NCI-H1092 (cell line): ENCODE results near the gene EOLA2.
A peak's percentile ranks its signal among the peaks of the same experiment; 100 is the strongest.
"Not testable (repeated sequence)": the region's sequence is repeated elsewhere in the genome, so short reads cannot be mapped to it uniquely, and the experiment has no call there.

Experiments
- DNase-seq: peaks from one replicate; lab custom pipeline; 2025; lab: John Stamatoyannopoulos, UW

The EOLA2 gene

DNA sequence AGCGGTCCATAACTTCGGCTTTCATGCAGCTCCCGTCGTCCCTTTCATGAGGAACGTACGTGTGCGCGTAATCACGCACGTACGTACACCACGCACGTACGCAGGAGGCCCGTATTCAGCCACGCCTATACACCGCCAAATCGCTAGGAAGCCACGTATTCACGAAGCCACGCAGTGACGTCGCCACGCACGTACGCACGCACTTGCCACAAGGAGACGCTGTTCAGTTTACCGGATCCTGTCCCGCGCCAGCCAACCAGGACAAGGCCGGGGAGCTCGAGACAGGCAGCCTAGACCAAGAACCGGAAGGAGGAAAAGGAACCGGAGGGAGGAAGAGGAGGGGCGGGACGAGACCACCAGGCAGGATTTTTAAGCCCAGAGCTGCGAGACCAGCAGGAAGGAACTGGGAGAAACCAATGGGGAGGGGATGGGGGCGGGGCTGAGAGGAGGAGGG lies at the start of gene EOLA2:
Gene EOLA2 (minus strand): TSS at position 65 of the 454 bp plus-strand sequence. CDS start 4,617 bp downstream, outside the sequence.
- peak; percentile 98 for DNase-seq

- DNase-seq: no peak
These were observed 49.3 kb upstream of the EOLA2 start for GRCh38 chrX:149987613-149988012.

- DNase-seq: no peak
These were observed 46.1 kb upstream of the EOLA2 start for GRCh38 chrX:149984411-149984810.

DNA sequence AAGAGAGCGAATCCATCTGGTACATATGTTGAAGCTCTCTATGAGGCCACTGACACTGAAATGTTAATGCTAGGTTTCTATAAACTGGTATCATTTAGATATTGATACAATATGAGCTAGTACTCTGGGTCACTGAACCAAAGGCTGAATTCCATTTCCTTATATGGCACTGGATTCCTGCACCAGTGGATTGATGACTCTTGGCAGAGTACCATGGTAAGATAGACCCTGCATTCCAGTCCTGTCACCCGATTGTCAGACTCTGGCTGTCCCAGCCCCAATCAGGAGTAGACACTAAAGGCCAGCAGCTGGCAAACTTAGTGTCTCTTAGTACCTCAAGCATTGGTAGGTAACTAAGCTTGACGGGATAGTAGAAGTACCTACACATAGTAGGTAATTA lies 44.0 kb upstream of the EOLA2 start:
- no peak for DNase-seq

- DNase-seq: no peak
These were observed 40.9 kb upstream of the EOLA2 start for GRCh38 chrX:149979126-149979644.

DNA sequence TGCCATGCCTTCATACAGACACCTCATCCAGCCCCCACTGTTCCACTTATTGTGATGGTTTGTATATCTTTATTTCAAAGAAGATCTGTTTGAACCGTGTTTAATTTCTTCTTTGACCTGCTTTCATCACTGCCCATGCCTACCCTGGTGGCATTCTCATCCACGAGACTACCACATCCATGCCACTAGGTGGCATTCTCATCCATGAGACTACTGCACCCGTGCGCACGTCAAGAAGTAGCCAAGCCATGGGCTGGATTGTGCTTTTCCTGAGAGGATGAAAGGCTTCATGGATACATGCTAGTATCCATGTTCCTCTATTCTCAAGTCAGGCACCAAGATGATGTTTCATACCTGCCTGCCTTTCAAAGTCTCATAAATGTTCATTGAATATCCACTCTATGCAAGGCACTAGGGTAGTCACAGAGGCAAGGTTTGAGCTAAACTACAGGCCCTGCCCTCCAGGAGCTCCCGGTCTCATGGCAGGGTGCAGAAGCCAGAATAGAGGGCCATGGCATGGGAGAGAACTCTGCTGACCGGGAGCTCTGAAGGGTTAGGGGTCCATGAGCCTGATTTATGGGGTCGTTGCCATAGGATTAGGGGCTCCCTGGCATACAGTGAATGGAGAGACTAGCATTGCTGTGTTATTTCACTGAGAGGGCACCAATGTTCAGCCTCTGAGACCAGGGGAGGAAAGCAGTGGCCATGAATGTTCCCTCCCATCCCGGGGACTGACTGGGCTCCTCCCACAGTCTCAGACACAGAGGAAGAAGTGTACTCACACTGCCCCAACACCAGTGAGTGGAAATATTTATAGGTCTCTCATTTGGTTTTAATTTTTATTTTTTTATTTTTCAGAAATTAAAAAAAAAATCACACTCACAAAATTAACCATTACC lies 24.8 kb upstream of the EOLA2 start:
- DNase-seq: peak; percentile 41

DNA sequence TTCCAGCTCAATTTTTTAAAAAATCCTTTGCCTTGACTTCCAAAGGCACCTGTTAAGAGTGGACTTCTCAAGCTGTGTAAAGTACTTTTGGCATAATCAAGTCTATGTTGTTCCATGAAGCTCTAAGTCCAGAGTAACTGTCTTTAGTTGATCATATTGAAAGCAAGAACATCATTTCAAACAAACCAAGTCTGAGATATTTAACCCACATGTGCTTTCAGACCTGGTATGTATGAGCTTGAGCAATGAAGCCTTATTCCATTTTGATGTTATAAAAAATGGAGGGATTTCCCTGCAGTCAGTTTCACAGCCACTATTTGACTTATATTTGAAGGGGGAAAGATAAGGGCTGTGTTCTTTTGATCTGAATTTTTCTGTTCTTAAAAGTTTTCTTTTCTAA lies 23.7 kb upstream of the EOLA2 start:
- no peak for DNase-seq

GRCh38 chrX:149961572-149961971 lies 23.3 kb upstream of the EOLA2 start:
- no peak for DNase-seq

DNA sequence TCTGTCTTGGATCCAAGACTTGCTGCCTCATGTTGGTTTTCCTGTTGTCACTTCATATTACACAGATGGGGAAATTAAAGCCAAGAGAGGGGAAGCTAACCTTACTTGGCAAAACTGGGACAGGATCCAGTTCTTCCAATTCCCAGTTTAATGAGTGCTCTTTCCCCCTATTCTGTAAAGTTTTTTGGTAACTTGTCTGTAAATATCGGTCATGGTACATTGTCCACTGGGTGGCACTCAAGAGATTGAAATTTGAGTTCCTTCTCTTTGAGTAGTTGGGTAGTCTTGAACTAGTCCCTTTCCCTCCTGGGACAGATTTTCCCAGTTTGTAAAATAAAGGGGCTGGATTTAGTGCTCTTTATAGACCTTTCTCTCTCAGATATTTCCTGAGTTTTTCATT lies 12.4 kb upstream of the EOLA2 start:
- DNase-seq: peak; percentile 9

- no peak for DNase-seq
These were observed 11.6 kb upstream of the EOLA2 start for GRCh38 chrX:149949743-149950436.

DNA sequence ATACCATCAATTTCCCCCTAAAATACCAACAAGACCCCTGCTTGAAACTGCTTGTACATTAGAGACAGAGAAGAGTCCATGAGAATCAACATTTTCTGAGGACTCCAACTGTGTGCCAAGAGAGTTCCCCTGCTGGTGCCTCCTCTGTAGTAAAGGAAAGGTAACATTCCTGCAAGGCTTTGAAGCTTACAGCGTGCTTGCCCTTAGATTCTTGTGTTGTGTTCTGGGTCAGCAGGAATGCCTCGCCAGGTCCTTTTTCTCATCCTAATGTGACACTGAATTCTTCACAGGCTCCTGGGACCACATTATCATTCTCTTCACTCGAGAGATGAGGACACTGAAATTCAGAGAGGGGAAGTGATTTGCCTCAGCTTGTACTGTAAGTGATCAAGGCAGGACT lies 9.7 kb upstream of the EOLA2 start:
- no peak for DNase-seq

- not testable (repeated sequence) for DNase-seq
These were observed 8.6 kb upstream of the EOLA2 start for GRCh38 chrX:149946932-149947331.

- not testable (repeated sequence) for DNase-seq
These were observed 7.5 kb upstream of the EOLA2 start for GRCh38 chrX:149945820-149946219.

DNA sequence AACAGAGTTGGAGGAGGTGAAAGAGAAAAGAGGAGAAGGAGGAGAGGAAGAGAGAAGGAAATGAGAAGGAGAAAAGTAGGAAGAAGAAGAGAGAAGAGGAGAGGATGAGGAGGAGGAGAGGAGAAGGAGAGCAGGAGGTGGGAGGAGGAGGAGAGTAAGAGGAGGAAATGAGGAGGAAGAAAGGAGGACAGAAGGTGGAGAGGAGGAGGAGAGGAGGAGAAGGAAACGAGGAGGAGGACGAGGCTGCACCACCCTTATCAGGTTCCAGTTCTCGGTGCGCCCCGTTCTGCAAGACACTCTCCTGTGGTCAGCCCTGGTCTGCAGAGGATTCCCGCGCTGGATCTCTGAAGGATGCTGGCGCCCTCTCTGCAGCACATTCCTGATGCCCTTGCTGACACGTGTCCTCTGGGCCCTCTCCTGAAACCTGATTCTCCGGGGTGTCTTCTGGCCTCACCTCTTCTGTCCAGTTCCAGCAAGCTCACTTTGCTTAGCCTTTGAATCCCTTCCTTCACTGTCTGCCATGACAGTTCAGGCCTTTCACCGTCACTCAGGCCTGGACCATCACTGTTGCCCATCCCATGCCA lies 6.9 kb upstream of the EOLA2 start:
- DNase-seq: not testable (repeated sequence)

- not testable (repeated sequence) for DNase-seq
These were observed 2.4 kb upstream of the EOLA2 start for GRCh38 chrX:149940674-149941024.

- DNase-seq: peak; percentile 90
These were observed 1.8 kb upstream of the EOLA2 start for GRCh38 chrX:149939905-149940673.

DNA sequence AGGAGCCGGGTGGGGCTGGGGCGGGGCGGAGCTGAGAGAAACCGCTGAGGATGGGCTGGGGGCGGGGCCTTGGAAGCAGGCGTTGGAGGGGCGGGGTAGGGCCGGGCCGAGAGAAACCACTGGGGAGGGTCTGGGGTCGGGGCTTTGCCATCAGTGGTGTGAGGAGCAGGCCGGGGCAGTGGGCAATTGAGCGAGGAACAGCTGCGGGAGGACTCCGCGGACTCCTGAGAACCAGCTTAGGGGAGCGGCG lies 1.3 kb upstream of the EOLA2 start:
- no peak for DNase-seq

DNA sequence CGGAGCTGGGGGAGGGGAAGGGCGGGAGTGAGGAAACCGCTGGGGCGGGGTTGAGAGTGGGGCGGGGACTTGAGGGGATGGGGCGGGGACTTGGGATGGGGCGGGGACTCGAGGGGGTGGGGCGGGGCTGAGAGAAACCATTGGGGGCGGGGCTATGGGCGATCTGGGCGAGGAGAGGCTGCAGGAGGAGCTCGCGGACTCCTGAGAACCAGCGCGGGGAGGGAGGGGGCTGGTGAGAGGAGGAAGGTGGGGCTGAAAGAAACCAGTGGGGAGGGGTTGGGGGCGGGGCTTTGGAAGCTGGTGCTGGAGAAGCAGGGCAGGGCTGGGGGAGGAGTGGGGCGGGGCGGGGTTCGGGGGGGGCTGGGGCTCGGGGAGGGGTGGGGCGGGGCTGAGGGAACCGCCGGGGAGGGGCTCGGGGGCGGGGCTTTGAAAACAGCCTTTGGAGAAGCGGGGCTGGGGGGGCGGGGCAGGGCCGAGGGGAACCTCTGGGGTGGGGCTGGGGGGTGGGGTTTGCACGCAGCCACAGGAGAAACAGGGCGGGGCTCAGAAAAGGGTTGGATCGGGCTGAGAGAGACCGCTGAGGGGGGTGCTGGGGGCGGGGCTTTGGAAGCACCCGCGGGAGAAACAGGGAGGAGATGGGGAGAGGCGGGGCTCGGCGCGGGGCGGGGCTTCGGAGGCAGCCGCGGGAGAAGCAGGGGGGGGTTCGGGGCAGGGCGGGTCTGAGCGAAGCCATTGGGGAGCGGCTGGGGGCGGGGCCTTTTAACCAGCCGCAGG lies 777 bp upstream of the EOLA2 start:
- DNase-seq: peak; percentile 94

- no peak for DNase-seq
These were observed 342 bp downstream of the EOLA2 start for GRCh38 chrX:149937871-149938426.

DNA sequence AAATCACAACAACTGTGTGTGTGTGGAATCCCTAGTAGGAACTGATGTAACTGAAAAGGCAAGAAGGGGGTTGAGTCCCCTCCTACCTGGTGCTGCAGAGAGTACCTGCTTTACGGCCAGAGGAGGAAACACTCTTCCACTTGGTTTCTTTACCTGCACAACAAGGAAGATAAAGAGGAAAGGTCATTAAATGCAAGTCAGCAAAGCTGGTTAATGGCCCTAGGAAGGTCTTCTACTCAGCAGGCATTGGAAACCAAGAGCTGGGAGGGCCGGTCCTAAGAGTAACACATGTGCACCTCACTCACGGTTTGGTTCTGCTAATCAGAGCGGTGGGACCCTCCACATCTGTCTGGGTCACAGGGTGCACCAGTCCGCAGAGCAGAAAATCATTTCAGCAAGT lies 963 bp downstream of the EOLA2 start:
- not testable (repeated sequence) for DNase-seq

DNA sequence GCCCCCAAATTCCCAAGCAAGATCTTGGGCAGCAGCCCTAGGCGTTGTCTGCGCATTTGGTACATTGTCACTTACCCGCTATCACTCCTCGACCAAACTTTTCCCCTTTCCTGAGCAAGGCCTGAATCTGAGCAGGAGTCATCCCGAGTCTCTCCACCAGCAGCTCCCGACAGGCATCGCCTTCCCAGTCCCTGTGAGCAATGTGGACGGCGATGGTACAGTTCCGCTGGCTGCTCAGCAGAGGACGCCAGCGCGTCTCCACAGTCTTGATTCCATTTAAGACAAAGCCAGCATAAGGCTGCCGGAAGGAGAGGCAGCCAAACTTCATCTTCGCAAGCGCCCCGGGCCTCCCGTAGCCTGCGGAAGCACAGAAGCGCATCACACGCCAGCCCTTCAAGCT lies 4.7 kb downstream of the EOLA2 start:
- DNase-seq: not testable (repeated sequence)
